Tibial nerve (tissue), 4 donors: ENCODE data around the gene LEPROT.

Experiments
- EP300 ChIP-seq, 2 donors: sonication (generic); formaldehyde crosslinking; IDR thresholded peaks; one replicate each; pipeline ENCODE4 v1.6.1; 2017; ENCODE audit warnings: antibody characterized with exemption in 2 of 2, mild to moderate bottlenecking in 1 of 2
- POLR2A ChIP-seq, 2 donors: fragments of 450-650 bp; IDR thresholded peaks; one replicate each; pipeline ENCODE4 v1.6.1; 2017; ENCODE audit warnings: antibody characterized with exemption in 2 of 2, mild to moderate bottlenecking in 2 of 2, moderate library complexity in 2 of 2
- TF ChIP-seq, protein P1 (sequence below), 5 experiments: fragments of 200-600 bp in 3 of 5; fragments of 450-650 bp in 2 of 5; sonication (generic) in 3 of 5; IDR thresholded peaks; one replicate each; pipeline ENCODE4 v1.5.1; 2016 to 2019; ENCODE audit warnings: antibody characterized with exemption in 5 of 5, mild to moderate bottlenecking in 3 of 5, moderate library complexity in 2 of 5

DNA sequence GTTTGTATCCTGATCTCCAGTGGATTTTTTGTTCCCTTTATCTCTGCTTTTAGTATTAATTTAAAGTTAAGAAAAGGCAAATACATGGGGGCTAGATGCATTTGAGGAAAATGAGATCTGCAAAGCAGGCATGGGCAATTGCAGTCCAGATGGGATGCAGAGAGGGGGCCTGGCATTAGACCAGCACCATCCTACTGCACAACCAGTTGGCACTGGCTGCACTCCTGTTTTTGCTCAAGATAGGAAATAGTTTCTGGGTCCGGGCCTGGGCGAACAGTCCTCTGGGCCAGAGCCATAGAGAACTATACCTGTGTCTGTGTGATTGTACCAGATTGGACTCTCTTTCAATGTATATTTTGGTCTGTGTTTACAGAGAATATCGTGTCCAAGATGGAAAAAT, 34.0 kb upstream of the LEPROT start:
- TF ChIP-seq, protein P1, sequence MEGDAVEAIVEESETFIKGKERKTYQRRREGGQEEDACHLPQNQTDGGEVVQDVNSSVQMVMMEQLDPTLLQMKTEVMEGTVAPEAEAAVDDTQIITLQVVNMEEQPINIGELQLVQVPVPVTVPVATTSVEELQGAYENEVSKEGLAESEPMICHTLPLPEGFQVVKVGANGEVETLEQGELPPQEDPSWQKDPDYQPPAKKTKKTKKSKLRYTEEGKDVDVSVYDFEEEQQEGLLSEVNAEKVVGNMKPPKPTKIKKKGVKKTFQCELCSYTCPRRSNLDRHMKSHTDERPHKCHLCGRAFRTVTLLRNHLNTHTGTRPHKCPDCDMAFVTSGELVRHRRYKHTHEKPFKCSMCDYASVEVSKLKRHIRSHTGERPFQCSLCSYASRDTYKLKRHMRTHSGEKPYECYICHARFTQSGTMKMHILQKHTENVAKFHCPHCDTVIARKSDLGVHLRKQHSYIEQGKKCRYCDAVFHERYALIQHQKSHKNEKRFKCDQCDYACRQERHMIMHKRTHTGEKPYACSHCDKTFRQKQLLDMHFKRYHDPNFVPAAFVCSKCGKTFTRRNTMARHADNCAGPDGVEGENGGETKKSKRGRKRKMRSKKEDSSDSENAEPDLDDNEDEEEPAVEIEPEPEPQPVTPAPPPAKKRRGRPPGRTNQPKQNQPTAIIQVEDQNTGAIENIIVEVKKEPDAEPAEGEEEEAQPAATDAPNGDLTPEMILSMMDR (IDR thresholded peaks at IDR 0.05), result no peak
- TF ChIP-seq POLR2A (IDR thresholded peaks at IDR 0.05), result no peak
- TF ChIP-seq EP300 (IDR thresholded peaks at IDR 0.05), result no peak
